GM21576 (cell line): ENCODE measurements around the gene ARID1B.
A peak's percentile ranks its signal among the peaks of the same experiment; 100 is the strongest.

Experiments used
- ATAC-seq: cut with Tn5 transposase; IDR thresholded peaks from one replicate; pipeline ENCODE4 v1.9.1; 2021; ENCODE audit warnings: mild to moderate bottlenecking, moderate library complexity; ENCODE audit not compliant: unreplicated experiment

ARID1B gene

DNA sequence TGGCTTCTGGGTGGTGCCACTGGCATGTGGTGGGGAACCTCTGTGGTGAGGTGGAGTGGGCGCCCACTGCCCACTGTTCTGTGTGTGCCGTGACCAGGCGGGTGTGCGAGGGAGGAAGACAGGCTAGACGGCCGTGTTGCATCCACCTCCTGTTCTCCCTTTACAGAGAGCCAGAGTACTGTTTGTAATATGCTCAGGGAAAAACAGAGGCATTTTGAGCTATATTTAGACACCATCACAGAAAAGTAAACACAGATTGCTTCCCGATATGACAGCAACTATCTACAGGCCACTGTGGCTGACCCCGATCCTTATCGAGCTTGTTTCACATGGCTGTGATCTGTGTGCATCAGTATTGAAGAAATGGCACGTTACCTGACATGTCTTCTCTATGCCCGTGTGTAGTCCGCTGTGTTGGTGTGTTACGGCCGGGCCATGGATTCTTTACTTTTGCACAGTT, 45.6 kb downstream of the ARID1B start:
- ATAC-seq = no peak

DNA sequence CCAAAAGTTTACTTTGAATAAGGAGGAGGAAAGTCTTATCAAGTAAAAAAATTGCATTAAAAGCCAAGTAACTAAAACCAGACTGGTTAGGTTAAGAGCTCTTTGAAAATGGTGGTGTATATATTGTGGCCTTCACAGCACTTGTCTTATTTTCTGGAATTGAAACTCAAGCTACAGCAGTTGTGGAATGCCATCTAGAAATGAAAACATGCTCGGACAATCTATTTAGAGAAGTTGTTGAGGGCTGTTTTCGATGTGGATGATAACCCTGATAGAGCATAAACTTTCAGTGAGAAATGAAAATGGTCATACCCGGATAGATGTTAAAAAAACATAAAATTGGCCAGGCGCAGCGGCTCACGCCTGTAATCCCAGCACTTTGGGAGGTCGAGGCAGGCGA, 47.0 kb downstream of the ARID1B start:
- no peak for ATAC-seq

DNA sequence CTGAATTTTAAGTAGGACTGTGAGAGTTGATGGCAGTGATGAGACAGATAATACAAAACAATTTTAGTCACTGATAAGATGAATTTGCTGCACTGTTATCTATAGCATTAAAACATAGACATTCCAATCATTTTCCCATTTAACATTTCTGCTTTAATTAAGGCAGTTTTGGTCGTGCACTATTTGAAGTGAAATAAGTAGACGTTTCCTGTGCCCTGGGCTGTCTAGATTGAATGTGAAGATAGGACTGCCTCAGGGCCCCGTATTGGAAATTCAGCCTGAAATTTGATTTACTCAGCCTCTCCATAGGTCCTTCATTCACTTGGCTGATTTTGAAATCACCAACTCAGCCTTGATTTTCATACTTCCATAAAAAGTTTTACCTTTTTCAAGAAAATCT, 48.3 kb downstream of the ARID1B start:
- no peak for ATAC-seq

DNA sequence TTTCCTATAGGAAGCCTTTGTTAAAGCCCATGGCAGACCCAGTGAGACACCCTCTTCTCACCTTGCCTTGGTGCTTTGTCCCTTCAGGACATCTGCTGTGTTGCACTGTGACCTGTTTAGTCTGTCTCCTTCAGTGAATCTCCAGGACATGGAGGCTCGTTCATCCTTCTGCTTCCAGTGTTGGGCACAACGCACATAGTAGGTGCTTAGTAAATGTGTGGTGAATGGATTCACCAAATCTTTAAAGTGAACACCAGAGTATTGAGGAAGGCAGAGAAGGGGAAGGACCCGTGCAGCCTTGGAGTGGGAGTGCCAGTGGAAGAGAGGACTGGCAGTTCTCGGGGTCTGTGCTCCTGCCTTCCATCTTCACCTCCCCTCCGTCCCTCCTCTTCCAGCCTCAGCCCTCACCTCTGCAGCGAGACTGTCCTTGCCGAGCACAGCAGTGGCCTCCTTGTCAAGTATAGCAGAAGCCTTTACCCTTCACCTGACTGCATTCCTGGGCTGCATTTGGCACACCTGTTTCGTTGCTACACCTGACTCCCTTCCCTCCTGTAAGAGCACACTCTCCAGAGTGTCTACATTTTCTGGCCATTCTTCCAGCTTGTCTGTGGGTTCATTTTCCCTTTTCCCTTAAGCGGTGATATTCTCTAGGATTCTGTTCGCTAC, 49.2 kb downstream of the ARID1B start:
- no peak for ATAC-seq

DNA sequence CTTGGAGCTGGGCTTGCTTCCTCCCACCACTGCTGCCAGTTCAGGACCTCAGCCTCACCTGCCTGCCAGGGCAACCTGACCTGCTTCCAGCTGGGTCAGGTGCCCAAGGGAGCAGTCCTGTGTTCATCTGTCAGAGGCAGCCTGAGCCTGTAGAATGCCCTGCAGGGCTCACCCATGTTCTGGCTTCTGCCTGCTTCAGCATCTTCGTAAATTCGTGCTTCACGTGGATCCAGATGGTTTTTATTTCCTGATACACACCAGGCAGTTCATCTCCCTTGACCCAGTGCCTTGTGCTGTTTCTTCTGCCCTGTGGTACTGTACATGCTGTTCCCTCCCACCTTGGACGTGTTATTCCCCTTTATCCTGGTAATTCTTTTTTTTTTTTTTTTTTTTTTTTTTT, 50.2 kb downstream of the ARID1B start:
- no peak for ATAC-seq

DNA sequence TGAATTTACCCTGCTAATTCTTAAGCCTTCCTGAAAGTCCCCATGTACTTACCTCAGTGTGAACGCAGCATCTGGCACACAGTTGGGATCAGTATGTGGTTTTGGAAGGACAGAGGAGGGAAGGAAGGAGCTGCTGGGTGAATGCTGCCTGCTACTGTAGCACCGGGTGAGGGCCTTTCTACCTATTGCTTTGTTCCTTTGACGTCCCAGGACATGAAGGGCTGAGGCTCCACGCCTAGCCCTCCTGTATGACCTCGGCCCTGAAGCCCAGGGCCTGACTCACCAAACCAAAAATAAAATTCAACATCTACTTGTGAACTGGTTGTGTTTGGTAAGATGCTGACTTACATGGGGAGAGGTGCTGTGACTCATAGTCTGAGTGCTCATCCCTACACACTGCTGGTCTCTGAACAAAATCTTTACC, 51.1 kb downstream of the ARID1B start:
- peak; percentile 67 for ATAC-seq

DNA sequence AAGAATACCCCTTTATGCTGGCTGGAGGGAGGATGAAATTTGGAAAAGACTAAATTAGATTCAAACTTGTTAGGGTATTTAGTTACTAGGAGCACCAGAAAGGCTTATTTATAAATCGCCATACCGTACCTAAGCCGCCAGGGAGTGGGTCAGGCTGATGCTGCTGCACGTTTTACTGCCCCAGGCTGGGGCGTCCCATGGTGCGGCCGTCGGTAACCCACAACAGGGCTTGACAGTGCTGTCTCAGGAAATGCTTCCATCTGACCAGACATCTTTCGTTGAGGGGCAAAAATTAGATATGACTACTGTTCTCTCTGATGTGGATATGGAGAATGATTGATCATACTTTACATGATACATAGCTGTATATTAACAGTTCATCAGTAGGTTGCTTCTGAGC, 52.9 kb downstream of the ARID1B start:
- no peak for ATAC-seq

DNA sequence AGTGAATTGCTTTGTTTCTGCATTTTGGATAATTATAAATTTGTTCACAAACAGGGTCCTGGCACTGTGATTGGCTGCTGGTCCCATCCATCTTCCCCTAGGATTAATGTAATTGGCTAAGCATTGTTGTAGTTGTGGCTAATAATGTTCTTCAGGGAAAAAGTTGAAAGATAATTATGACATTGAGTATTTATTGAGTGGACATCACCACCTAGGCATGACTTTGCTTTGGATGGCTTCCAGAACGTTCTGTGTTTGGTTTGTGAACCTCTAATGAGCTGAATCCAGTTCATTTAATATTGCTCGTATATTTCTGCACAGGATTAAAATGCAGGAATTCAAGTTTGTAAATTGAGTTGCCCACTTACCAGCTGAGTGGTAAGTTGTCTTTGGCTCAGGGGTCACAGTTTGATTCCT, 55.1 kb downstream of the ARID1B start:
- no peak for ATAC-seq

DNA sequence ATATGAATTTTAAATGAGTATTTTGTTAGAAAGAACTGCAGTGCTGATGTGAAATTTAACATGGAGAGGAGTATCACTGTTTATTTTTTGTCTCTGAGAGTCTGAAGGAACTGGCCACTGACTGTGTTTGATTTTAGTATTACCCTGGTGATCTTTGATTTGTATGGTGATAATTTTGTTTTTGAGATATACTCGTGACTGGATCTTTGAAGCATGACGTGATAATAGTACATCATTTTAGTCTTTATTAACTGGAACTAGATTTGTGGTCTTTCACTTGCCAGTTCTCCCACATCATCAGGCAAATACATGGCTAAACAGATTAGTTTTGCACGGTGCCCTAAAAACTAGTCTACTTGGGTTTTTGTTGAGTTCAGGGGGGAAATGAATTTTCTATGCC, 55.5 kb downstream of the ARID1B start:
- no peak for ATAC-seq

DNA sequence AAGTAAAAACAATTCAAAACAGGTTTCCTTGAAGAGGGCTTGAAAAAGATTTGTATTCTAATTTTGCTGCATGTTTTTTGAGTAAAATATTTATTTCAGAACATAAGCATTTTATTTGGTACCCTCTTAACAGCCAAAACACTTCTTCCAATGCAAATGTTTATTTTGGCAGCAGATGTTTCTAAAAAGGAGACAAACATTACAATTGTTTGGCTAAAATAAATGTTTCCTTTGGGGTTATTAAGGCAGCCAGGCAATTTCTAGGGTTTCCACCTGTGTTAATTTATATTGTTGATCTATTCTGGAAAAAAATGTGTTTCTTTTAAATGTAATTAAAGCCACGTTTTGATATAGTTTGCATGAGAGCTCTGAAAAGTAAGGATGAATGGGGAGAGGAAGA, 56.6 kb downstream of the ARID1B start:
- no peak for ATAC-seq

DNA sequence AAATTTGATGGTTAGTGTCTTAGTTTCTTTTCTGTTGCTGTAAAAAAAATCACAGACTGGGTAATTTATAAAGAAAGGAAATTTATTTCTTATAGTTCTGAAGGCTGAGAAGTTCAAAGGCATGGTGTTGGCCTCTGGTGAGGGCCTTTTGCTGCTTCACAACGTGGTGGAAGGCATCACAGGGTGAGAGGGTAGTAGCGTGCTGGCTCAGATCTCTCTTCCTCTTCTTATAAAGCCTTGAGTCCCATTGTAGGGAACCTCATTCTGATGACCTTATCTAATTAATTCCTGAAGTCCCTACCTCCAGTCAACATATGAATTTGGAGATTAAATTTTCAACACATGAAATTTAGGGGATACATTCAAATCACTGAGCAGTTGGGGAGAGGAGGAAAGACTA, 62.0 kb downstream of the ARID1B start:
- ATAC-seq = no peak

DNA sequence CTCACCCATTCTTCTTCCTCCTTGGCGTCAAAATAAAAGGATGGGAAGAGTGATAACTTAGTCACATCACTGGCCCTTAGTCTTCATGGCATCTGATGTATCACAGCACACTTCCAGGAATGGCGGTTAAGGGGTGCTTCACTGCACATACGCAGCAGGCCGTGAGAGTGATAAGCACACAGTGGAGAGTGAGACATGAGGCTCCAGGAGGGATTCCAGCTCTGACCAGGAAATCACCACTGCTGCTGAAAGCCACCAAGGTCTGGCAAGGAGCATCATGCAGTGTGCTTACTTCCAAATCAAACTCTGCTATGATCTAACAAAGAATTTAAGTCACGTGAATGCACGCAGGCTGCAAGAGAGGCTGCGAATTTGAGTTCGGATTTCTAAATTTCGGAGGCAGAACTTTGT, 62.4 kb downstream of the ARID1B start:
- no peak for ATAC-seq

DNA sequence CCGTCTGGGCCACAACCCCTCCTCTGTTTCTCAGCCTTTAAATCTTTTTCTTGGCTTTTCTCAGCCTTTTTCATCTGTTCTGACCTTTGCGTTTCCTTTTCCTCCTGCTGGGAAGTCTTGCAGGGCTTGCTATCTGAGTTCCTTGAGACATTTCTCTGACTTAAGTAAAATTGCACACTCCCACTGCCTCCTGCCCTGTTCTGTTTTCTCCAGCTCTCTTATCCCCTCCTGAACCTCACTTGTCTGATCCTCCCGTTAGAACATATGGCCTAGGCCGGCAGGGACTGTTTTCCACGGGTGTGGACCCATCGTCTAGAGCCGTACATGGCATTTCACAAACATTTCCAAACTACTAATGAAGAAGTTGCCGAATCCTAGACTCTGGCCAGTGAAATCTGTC, 63.0 kb downstream of the ARID1B start:
- ATAC-seq = no peak

DNA sequence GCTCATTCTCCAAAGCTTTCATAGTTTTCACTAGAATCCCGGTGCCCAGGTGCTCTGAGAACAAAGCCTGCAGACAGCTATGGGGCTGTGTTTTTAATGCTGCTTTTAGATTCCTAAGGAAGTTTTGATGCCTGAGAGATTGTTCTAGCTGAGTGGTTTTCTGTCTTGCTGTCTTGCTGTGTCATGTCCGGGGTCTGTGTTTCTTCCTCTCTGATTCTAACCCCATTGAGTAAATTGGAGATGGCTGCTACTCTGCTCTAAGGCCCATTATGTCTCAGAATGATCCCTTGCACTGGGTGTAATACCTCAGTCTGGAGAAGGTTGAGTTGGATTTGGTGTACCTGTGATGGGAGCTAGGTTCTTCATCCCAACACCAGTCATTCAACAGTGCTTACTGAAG, 63.4 kb downstream of the ARID1B start:
- ATAC-seq = no peak

DNA sequence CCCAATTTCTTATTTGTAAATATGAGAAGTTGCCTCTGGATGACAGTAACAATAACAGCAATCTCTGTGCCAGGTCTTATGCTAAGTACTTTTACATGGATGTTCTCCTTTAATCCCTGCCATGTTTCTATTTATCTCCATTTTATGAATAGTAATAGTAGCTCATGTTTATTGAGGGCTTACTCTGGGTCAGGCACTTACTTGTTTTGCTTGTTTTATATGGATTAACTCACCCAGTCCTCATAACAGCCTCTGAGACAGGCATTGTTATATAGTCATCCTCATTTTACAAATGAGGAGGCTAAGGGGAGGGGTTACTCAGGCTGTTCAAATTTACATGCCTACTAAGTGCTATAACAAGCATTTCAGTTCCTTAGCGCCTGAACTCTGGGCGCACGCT, 64.3 kb downstream of the ARID1B start:
- ATAC-seq = no peak

DNA sequence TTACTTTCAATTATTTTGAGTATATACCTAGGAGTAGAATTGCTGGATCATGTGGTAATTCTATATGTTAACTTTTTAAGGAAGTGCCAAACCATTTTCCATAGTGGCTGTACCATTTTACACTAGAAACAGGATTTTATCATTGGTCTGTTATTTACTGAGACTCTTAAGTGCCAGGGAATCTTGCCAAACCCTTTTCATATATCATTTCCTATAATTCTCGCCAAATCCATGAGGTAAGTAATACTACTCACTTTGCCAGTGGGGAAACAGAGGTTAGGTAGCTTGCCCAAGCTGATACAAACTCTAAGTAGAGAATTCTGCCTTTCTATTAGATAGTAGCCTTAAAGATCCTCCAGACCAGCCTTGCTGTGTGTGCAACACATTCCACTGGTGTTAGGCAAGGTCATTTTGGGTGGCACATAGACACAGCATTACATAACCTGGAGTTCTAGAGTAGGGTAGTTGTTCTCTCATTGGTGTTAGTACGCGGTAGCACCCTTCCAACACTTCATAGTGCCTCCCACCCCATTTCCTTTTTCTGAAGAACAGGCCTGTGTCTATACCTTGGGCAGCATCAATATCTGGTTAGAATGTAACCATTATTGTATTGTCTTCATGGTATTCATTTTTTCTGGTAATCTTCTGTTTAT, 65.5 kb downstream of the ARID1B start:
- ATAC-seq = no peak

DNA sequence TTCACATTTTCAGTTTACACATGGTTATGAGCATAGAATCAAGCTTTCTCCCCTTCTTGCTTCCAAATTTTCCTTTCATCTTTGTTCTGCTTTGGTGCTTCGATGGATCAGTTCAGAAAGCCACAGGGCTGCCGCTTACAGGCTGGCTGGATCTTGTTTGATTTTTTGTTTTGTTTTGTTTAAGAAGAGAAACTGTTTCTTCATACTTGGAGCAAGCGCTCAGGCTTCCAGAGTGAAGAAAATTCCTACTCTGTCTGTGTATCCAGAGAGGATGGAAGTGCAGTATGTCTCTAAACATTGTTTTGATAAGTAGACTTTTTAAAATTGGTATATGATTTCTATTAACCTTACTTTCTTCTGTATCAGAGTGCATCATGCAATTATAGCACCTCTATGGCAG, 66.9 kb downstream of the ARID1B start:
- no peak for ATAC-seq

DNA sequence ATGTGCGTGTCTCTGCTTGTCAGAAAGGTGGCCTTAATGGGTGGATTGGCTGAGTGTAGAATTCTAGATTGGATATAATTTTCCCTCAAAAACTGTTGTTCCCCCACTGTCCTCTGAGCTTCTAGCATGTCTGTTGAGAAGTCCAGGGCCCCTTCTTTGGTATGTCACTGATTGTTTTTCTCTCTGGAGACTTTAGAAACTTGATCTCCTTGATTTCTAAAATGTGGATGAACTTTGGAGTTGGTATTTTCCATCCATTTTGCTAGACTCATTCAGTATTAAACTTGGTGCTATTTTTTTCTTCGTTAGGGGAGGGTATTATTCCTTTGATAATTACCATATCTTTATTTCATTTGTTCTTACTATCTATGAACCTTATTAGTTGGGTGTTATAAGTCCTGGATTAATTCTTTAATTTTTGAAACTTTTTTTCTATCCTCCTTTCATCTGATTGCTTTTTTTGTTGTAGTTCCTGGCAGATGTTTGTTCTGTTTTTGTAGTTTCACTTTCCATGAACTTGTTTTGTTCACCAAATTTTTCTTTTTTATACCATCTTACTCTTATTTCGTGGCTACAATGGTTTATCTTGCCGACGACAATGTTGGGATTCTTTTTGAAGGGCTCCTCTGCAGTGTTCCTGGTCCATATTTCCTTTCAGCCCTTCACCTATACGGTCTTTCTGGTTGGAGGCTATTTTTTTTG, 68.4 kb downstream of the ARID1B start:
- ATAC-seq = no peak

DNA sequence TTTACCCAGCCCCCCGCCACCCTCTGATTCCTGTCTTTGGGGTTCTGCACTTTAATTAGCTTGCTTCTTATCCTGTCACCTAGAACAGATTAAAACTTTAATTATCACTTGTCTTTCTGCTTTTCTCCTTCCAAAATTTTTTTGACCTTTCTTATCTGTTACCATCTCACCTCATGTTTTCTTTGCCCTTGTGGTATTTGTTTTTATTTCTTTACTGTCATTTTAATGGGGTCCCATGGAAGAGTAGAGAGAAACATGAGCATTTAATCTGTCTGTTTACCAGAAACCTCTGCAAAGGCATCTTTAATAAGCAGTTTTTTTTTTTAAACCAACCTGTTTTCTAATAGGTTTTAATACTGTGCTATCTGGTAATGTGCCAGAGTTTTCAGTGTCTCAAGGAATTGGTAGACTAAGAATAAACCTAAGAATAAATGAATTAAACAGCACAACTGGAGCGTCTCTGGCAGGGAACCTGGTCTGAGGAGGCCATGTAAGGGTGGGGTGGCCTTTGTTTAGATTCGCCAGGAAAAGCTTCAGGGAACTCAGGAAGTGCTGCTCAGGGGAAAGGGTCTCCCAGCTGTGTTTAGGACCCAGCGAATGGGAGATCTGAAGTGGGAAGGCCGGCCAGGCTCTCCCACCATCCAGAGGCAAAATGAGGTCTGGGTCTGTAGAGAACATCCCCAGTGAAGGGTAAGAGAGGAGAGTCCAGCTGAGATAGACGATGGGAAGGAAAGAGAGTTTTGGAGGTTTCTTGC, 69.8 kb downstream of the ARID1B start:
- no peak for ATAC-seq

DNA sequence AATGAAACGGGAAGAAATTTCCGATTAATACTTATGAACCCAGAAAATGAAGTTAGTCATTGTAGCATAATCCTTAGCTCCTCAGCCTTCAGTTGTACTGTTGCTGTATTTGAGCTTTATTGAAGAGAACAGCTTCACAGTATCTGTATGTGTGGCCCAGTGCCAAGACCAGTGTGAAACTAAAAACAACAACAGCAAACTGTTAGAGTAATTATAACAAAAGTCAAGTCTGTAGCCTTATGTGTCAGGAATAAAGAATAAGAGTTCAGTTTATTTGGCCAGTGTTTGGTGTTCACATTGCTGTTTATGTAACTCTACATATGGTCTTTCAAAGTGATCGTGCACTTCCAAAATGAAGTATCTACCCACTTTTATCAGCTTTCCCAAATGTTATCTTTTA, 70.9 kb downstream of the ARID1B start:
- no peak for ATAC-seq

DNA sequence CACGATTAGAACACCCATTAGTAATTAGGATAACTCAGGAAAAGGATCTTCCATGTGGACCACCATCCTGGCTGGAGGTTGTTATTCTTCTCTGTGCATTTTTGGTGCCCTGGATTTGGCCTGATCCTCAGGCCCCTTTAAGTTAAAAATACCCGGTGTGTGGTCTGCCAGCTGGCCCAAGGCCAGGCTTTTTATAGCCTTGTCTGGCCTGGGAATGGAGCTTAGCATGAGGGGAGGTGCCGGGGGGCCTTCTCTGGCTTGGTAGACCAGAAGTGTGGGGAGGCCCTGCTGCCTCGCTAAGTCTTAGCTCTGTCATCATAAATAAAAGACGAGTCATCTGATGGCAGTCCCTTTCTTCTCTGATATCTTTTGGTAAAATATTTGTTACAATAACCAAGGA, 71.4 kb downstream of the ARID1B start:
- ATAC-seq = no peak

DNA sequence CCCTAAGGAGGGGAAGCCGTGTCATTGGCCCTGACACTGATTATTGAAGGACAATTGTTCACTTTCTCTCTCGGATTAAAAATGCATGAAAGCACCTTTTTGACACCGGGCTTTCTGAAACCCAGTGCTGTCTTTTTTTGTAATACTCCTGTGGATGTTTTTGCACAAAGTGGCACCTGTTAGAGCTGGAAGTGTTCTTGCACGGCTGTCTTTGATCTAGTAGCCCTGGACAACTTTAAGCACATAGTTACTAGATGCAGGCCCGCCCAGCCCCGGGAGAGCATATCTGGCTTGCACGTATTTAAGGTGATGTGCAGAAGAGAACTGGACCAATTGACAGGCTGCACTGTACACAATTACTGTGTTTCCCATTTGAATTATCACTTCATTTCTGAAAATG, 72.6 kb downstream of the ARID1B start:
- no peak for ATAC-seq
